Parathyroid adenoma (tissue), 2 donors: Measurements from ENCODE around the gene CAP1.

Source experiments
- H2AFZ ChIP-seq: fragments of 300-600 bp; sonication (generic); one replicate; pipeline ENCODE4 v1.7.0; 2017; ENCODE audit warnings: antibody characterized with exemption, mild to moderate bottlenecking
- H3K27ac ChIP-seq: fragments of 300-600 bp; sonication (generic); one replicate; pipeline ENCODE4 v1.7.0; 2017
- H3K27me3 ChIP-seq: fragments of 300-600 bp; sonication (generic); one replicate; pipeline ENCODE4 v1.7.0; 2017; ENCODE audit warnings: low read length; ENCODE audit not compliant: control insufficient read depth, insufficient read depth
- H3K36me3 ChIP-seq: fragments of 300-600 bp; sonication (generic); one replicate; pipeline ENCODE4 v1.7.0; 2017; ENCODE audit warnings: low read length; ENCODE audit not compliant: control insufficient read depth, insufficient read depth
- H3K4me1 ChIP-seq: fragments of 300-600 bp; sonication (generic); one replicate; pipeline ENCODE4 v1.7.0; 2017; ENCODE audit warnings: control low read depth
- H3K4me2 ChIP-seq: fragments of 300-600 bp; sonication (generic); one replicate; pipeline ENCODE4 v1.7.0; 2017; ENCODE audit warnings: low read length
- H3K4me3 ChIP-seq: fragments of 300-600 bp; sonication (generic); one replicate; pipeline ENCODE4 v1.7.0; 2017; ENCODE audit warnings: low read depth, low read length
- H3K79me2 ChIP-seq: fragments of 300-600 bp; sonication (generic); one replicate; pipeline ENCODE4 v1.7.0; 2017; ENCODE audit warnings: control low read depth
- H3K9ac ChIP-seq: fragments of 300-600 bp; sonication (generic); one replicate; pipeline ENCODE4 v1.7.0; 2017; ENCODE audit warnings: mild to moderate bottlenecking
- H3K9me3 ChIP-seq: fragments of 300-600 bp; sonication (generic); one replicate; pipeline ENCODE4 v1.7.0; 2017; ENCODE audit warnings: low read length; ENCODE audit not compliant: control insufficient read depth
- CTCF ChIP-seq: fragments of 300-600 bp; sonication (generic); IDR thresholded peaks from one replicate; pipeline ENCODE4 v1.7.0; 2017; ENCODE audit warnings: antibody characterized with exemption, mild to moderate bottlenecking
- donor health status: primary hyperparathyroidism.

Gene CAP1

GRCh38 chr1:40057310-40058030, 16.9 kb downstream of the CAP1 start:
- H3K9ac ChIP-seq = no peak overlapping the region
- H3K36me3 ChIP-seq = no peaks in the 10 kb centered on the region
- H3K27ac ChIP-seq = no peak overlapping the region
- H3K79me2 ChIP-seq = peaks cover 5% of the 10 kb centered on the region
- H3K9me3 ChIP-seq = no peaks in the 10 kb centered on the region
- no peak for TF ChIP-seq CTCF
- H2AFZ ChIP-seq = no peak overlapping the region
- H3K27me3 ChIP-seq = no peaks in the 10 kb centered on the region
- no peak overlapping the region for H3K4me2 ChIP-seq
- no peaks in the 10 kb centered on the region for H3K4me1 ChIP-seq
- H3K4me3 ChIP-seq = no peak overlapping the region

- H2AFZ ChIP-seq = no peak overlapping the region
- peaks cover 5% of the 10 kb centered on the region for H3K79me2 ChIP-seq
- no peak overlapping the region for H3K27ac ChIP-seq
- H3K9ac ChIP-seq = no peak overlapping the region
- H3K36me3 ChIP-seq = no peaks in the 10 kb centered on the region
- H3K4me1 ChIP-seq = no peaks in the 10 kb centered on the region
- H3K9me3 ChIP-seq = no peaks in the 10 kb centered on the region
- TF ChIP-seq CTCF = no peak
- H3K27me3 ChIP-seq = no peaks in the 10 kb centered on the region
- H3K4me3 ChIP-seq = no peak overlapping the region
- H3K4me2 ChIP-seq = no peak overlapping the region
These were observed 17.5 kb downstream of the CAP1 start for GRCh38 chr1:40058097-40058452.

GRCh38 chr1:40058453-40059337, 18.2 kb downstream of the CAP1 start:
- H3K4me2 ChIP-seq = no peak overlapping the region
- no peak overlapping the region for H3K9ac ChIP-seq
- H3K9me3 ChIP-seq = no peaks in the 10 kb centered on the region
- H3K36me3 ChIP-seq = no peaks in the 10 kb centered on the region
- H3K79me2 ChIP-seq = peaks cover 5% of the 10 kb centered on the region
- H3K27me3 ChIP-seq = no peaks in the 10 kb centered on the region
- H2AFZ ChIP-seq = no peak overlapping the region
- TF ChIP-seq CTCF = no peak
- H3K4me3 ChIP-seq = no peak overlapping the region
- no peaks in the 10 kb centered on the region for H3K4me1 ChIP-seq
- H3K27ac ChIP-seq = peak overlapping the region; percentile 19

GRCh38 chr1:40059338-40059959, 18.9 kb downstream of the CAP1 start:
- Histone ChIP-seq H3K4me2 (no peak overlapping the region), H3K4me1 (no peaks in the 10 kb centered on the region), H3K27me3 (no peaks in the 10 kb centered on the region), H2AFZ (no peak overlapping the region), H3K4me3 (no peak overlapping the region), H3K36me3 (no peaks in the 10 kb centered on the region), H3K9me3 (no peaks in the 10 kb centered on the region), H3K9ac (no peak overlapping the region), H3K27ac (peak overlapping the region; percentile 19), H3K79me2 (peaks cover 3% of the 10 kb centered on the region)
- no peak for TF ChIP-seq CTCF
